ENCODE measurements around the gene ZNF552. TPM values are rescaled to one million over a fixed set of nuclear protein-coding genes. Genes with fewer than 3 reads are reported as not detected.

Gene ZNF552
- total and polyA plus RNA-seq, 2 of the 4 experiments (the other 2 are of a cell fraction), result 2.8 to 4.7 TPM

DNA sequence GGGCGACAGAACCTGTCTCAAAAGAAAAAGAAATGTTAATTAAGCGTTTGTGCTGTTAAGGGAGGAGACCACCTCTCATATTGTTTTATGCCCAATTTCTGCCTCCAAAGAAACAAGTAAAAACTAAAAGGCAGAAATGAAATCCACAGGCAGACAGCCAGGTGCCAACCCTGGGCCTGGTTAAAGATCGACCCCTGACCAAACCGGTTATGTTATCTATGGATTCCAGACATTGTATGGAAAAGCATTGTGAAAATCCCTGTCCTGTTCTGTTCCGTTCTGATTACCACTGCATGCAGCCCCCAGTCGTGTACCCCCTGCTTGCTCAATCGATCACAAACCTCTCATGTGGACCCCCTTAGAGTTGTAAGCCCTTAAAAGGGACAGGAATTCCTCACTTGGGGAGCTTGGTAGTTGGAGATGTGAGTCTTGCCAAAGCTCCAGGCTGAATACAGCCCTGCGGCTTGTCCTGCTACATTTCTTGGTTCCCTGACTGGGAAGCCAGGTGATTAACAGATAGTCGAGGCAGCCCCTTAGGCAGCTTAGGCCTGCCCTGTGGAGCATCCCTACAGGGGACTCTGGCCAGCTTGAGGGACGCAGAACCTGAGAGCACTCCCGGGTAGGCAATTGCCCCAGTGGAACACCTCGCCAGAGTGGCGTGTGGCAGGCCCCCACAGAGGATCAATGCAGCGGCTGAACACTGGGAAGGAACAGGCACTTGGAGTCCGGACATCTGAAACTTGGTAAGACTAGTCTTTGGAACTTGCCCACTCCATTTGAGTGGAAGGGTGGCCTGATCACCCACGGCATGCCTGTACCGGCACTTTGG, 748 bp upstream of the ZNF552 start:
- H2BK5ac ChIP-seq (ENCODE audit: low read depth, low read length, poor library complexity, severe bottlenecking), result no peak overlapping the region
- H2BK15ac ChIP-seq (ENCODE audit: low read depth, low read length), result no peak overlapping the region
- H2BK120ac ChIP-seq (ENCODE audit: low read depth, low read length), result no peak overlapping the region
- no peaks in the 10 kb centered on the region for H3K9me3 ChIP-seq (ENCODE audit: control insufficient read depth, insufficient read depth, low read length)
- H3K4me3 ChIP-seq (ENCODE audit: insufficient read depth, low read depth, low read length), result no peak overlapping the region
- H3K36me3 ChIP-seq (ENCODE audit: control insufficient read depth, insufficient read depth, low read length), result peaks cover 7% of the 10 kb centered on the region
- ChIA-PET CTCF (no interaction called here), POLR2A (ENCODE audit: unreplicated experiment) (interaction anchor here (0.6 to 0.8 kb wide), 2 partner anchors 18 to 80 kb away, joined by 5 read pairs; no protein-coding TSS in a partner anchor)
- no peak overlapping the region for H3K9ac ChIP-seq (ENCODE audit: low read depth, low read length)
- H3K4ac ChIP-seq (ENCODE audit: low read depth, low read length), result peak overlapping the region; percentile 16; the same call in 1 of the 2 replicates
- H3K56ac ChIP-seq (ENCODE audit: extremely low read depth, insufficient read depth, low read length), result no peak overlapping the region
- peak overlapping the region; percentile 21; the same call in 1 of the 2 replicates for H3K23ac ChIP-seq (ENCODE audit: low read depth, low read length)
- no peak overlapping the region; the same call in 1 of the 2 replicates for H4K5ac ChIP-seq (ENCODE audit: low read depth, low read length)
- dilution Hi-C loops (cut with HindIII; ENCODE audit: low sequenced_read_pairs, unreplicated experiment), result no loop called here
- H3K27me3 ChIP-seq (ENCODE audit: control insufficient read depth, insufficient read depth, low read length), result no peaks in the 10 kb centered on the region
- peak overlapping the region; percentile 24 to 71; a peak in 1 of 4 replicates for H4K8ac ChIP-seq (ENCODE audit: low read depth in 2 of 2, low read length in 2 of 2)
- H2BK20ac ChIP-seq (ENCODE audit: low read depth, low read length), result no peak overlapping the region
- no peak for DNase-seq
- no TSS peak for BruUV-seq (replicated peaks)
- H3K18ac ChIP-seq (ENCODE audit: low read depth, low read length), result no peak overlapping the region
- no peaks in the 10 kb centered on the region for H3K9me1 ChIP-seq (ENCODE audit: insufficient read depth, low read length)
- in situ Hi-C loops (cut with MboI; ENCODE audit: low sequenced_read_pairs), result no loop called here
- H3K79me1 ChIP-seq (ENCODE audit: low read depth in 1 of 2, low read length in 2 of 2), result peaks cover 8 to 59% of the 10 kb centered on the region in 2 experiments; a peak in 3 of 4 replicates
- intact Hi-C loops (cut with micrococcal nuclease), result no loop called here
- H4K20me1 ChIP-seq (ENCODE audit: insufficient read depth, low read length), result no peaks in the 10 kb centered on the region
- WGBS, 2 experiments (ENCODE audit: extremely low coverage in 2 of 2, insufficient read length in 1 of 2), result 93% methylated on average over 3 of the region's 17 CpGs; no CpG with 5 or more reads in 1 of the 2 experiments
- peak overlapping the region; percentile 93 for H2AFZ ChIP-seq (replicated peaks; ENCODE audit: low read length, poor library complexity)
- no peak overlapping the region for H4K91ac ChIP-seq (ENCODE audit: insufficient read depth, low read depth, low read length)
- no peak overlapping the region for H2AK9ac ChIP-seq (replicated peaks; ENCODE audit: low read depth, low read length, poor library complexity)
- H2AK5ac ChIP-seq (ENCODE audit: low read depth, low read length), result no peak overlapping the region; the same call in 1 of the 2 replicates
- TF ChIP-seq CEBPB (IDR thresholded peaks at IDR 0.05; ENCODE audit: low read depth, low read length) (no peak), NFE2L2 (IDR thresholded peaks at IDR 0.05; ENCODE audit: low read depth, low read length) (no peak), RFX5 (IDR thresholded peaks at IDR 0.05; ENCODE audit: low read depth, low read length) (no peak), MAFK (IDR thresholded peaks at IDR 0.05; ENCODE audit: low read depth, low read length) (no peak)
- TF ChIP-seq, protein P1, sequence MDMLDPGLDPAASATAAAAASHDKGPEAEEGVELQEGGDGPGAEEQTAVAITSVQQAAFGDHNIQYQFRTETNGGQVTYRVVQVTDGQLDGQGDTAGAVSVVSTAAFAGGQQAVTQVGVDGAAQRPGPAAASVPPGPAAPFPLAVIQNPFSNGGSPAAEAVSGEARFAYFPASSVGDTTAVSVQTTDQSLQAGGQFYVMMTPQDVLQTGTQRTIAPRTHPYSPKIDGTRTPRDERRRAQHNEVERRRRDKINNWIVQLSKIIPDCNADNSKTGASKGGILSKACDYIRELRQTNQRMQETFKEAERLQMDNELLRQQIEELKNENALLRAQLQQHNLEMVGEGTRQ (IDR thresholded peaks at IDR 0.05; ENCODE audit: low read depth, low read length), result no peak
- TF ChIP-seq, protein P2, sequence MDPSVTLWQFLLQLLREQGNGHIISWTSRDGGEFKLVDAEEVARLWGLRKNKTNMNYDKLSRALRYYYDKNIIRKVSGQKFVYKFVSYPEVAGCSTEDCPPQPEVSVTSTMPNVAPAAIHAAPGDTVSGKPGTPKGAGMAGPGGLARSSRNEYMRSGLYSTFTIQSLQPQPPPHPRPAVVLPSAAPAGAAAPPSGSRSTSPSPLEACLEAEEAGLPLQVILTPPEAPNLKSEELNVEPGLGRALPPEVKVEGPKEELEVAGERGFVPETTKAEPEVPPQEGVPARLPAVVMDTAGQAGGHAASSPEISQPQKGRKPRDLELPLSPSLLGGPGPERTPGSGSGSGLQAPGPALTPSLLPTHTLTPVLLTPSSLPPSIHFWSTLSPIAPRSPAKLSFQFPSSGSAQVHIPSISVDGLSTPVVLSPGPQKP (IDR thresholded peaks at IDR 0.05; ENCODE audit: borderline replicate concordance, low read depth, low read length), result no peak
- no peak for ATAC-seq (ENCODE audit: low read depth)
- H3K4me2 ChIP-seq (ENCODE audit: low read depth, low read length), result peak overlapping the region; percentile 66
- no peak overlapping the region for H3K14ac ChIP-seq (replicated peaks; ENCODE audit: low read depth, low read length)
- H3K27ac ChIP-seq (ENCODE audit: insufficient read depth, low read length), result no peak overlapping the region
- peaks cover 2% of the 10 kb centered on the region for H3K4me1 ChIP-seq (ENCODE audit: control insufficient read depth, insufficient read depth, low read length)

Measured in IMR-90 (cell line).